OCI-LY1 (cell line): ENCODE results near the gene SCPEP1.

Experiments used
- CTCF ChIP-seq: fragments of 200-600 bp; sonication (generic), shearing (Covaris generic); IDR thresholded peaks from 2 replicates; pipeline ENCODE4 v1.5.1; 2017; ENCODE audit warnings: mild to moderate bottlenecking, antibody characterized with exemption, low read length, moderate library complexity, mixed read lengths
- EZH2 ChIP-seq: fragments of 200-600 bp; sonication (generic), shearing (Covaris generic); IDR thresholded peaks from 2 replicates; pipeline ENCODE4 v1.8.0; 2017; ENCODE audit warnings: borderline replicate concordance, mixed run types, mild to moderate bottlenecking, antibody characterized with exemption, low read length, moderate library complexity, mixed read lengths

GRCh38 chr17:56948491-56948890 lies 29.4 kb upstream of the SCPEP1 start:
- no peak for TF ChIP-seq EZH2
- TF ChIP-seq CTCF = no peak
